Measurements from ENCODE around the gene RPS5. TPM values are rescaled to one million over a fixed set of nuclear protein-coding genes. Genes with fewer than 3 reads are reported as not detected.

Gene RPS5
- total RNA-seq, 1 experiment from 2014 or later: 1,079 TPM

GRCh38 chr19:58428617-58429016, 41.5 kb downstream of the RPS5 start:
- DNase-seq: no peak
- CTCF ChIA-PET: no interaction called here
- no peak overlapping the region for H3K27ac Mint-ChIP-seq (ENCODE audit: unreplicated experiment)
- H3K4me3 Mint-ChIP-seq (ENCODE audit: low read depth, unreplicated experiment): no peak overlapping the region
- H3K36me3 Mint-ChIP-seq (ENCODE audit: insufficient read depth, unreplicated experiment): peaks cover 4% of the 10 kb centered on the region
- TF ChIP-seq, protein P1, sequence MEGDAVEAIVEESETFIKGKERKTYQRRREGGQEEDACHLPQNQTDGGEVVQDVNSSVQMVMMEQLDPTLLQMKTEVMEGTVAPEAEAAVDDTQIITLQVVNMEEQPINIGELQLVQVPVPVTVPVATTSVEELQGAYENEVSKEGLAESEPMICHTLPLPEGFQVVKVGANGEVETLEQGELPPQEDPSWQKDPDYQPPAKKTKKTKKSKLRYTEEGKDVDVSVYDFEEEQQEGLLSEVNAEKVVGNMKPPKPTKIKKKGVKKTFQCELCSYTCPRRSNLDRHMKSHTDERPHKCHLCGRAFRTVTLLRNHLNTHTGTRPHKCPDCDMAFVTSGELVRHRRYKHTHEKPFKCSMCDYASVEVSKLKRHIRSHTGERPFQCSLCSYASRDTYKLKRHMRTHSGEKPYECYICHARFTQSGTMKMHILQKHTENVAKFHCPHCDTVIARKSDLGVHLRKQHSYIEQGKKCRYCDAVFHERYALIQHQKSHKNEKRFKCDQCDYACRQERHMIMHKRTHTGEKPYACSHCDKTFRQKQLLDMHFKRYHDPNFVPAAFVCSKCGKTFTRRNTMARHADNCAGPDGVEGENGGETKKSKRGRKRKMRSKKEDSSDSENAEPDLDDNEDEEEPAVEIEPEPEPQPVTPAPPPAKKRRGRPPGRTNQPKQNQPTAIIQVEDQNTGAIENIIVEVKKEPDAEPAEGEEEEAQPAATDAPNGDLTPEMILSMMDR (IDR thresholded peaks at IDR 0.05; ENCODE audit: unreplicated experiment): no peak
- BruUV-seq (replicated peaks): no TSS peak
- H3K9me3 Mint-ChIP-seq (ENCODE audit: low read depth, unreplicated experiment): peaks cover 14% of the 10 kb centered on the region
- H3K27me3 Mint-ChIP-seq (ENCODE audit: unreplicated experiment): no peaks in the 10 kb centered on the region
- no peaks in the 10 kb centered on the region for H3K4me1 Mint-ChIP-seq (ENCODE audit: low read depth, unreplicated experiment)
- intact Hi-C loops (cut with micrococcal nuclease; ENCODE audit: unreplicated experiment): no loop called here

DNA sequence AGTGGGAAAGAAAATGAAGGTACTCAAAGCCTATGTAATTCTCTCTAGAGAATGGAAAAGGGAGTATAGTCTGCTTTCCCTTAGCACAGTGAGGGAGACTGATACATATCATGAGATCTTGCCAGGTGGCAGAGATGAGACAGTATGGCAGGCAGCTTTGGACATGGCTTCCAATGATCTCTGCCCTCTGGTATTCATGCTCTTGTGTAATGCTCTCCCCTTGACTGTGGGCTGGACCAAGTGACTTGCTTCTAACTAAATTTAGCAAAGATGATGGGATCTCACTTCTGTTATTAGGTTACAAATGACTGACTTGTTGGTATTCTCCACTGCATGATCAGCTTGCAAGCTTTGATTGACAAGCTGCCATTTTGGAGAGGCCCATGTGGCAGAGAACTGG, 42.7 kb downstream of the RPS5 start:
- Mint-ChIP-seq H3K27ac (ENCODE audit: unreplicated experiment) (no peak overlapping the region), H3K9me3 (ENCODE audit: low read depth, unreplicated experiment) (peaks cover 17% of the 10 kb centered on the region), H3K4me1 (ENCODE audit: low read depth, unreplicated experiment) (no peaks in the 10 kb centered on the region), H3K27me3 (ENCODE audit: unreplicated experiment) (no peaks in the 10 kb centered on the region), H3K4me3 (ENCODE audit: low read depth, unreplicated experiment) (no peak overlapping the region), H3K36me3 (ENCODE audit: insufficient read depth, unreplicated experiment) (no peaks in the 10 kb centered on the region)
- TF ChIP-seq, protein P1 (IDR thresholded peaks at IDR 0.05; ENCODE audit: unreplicated experiment): no peak
- no peak for DNase-seq
- BruUV-seq (replicated peaks): no TSS peak
- CTCF ChIA-PET: interaction anchor here (0.6 kb wide), 1 partner anchor 24 kb away, joined by 6 read pairs; no protein-coding TSS in a partner anchor
- intact Hi-C loops (cut with micrococcal nuclease; ENCODE audit: unreplicated experiment): no loop called here

- no peak for DNase-seq
- H3K27me3 Mint-ChIP-seq (ENCODE audit: unreplicated experiment): no peaks in the 10 kb centered on the region
- H3K9me3 Mint-ChIP-seq (ENCODE audit: low read depth, unreplicated experiment): peaks cover 16% of the 10 kb centered on the region
- no peaks in the 10 kb centered on the region for H3K4me1 Mint-ChIP-seq (ENCODE audit: low read depth, unreplicated experiment)
- CTCF ChIA-PET: no interaction called here
- intact Hi-C loops (cut with micrococcal nuclease; ENCODE audit: unreplicated experiment): no loop called here
- TF ChIP-seq, protein P1 (IDR thresholded peaks at IDR 0.05; ENCODE audit: unreplicated experiment): no peak
- no TSS peak for BruUV-seq (replicated peaks)
- no peaks in the 10 kb centered on the region for H3K36me3 Mint-ChIP-seq (ENCODE audit: insufficient read depth, unreplicated experiment)
- H3K27ac Mint-ChIP-seq (ENCODE audit: unreplicated experiment): no peak overlapping the region
- no peak overlapping the region for H3K4me3 Mint-ChIP-seq (ENCODE audit: low read depth, unreplicated experiment)
These were observed 47.1 kb downstream of the RPS5 start for GRCh38 chr19:58434217-58434616.

DNA sequence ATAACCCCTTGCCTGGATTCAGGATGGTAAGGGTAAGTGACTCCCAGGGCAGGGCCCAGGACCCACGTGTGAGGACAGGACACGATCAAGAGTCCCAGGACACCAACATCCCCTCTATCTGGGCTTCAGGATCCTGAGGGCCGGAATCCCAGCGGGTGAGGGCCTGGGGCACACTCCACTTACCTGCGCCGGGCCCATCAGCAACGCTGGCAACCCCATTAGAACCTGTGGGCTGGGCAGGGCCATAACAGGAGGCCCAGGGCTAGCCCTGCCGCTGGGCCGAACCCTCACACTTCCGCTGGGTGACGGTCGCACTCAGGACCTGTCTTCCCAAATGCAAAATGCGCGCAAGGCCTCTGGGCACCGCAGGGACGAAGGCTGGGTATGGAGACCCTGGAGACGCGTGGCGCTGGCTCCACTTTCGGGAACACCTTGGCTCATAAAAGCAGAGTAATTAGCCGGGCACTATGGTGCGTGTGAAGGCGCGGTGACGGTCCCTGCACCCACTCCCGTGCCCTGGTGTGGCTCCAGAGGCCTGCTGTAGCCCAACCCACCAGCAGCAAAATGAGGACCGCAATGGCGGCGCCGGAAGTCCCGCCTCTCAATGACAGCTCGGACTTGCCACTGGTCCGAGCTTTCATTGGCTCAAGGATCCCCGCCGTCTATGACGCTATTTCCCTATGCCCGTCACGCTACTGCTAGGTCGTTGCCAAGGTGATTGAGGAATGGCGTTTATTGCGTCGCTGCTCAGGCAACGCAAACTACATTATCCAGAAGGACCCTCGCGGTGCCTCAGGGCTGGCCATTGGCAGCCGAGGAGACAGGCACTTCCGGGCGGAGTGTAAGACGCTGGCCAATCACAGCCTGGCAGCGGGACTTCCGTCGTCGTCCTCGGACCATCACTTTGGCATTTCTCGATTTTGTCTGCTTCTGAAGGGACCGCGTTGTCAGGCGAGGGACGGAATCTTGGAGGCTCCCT, 52.8 kb downstream of the RPS5 start, which contains the start of gene ZNF132:
Gene ZNF132, minus strand, starts transcription at position 578 of the 979 bp plus-strand sequence. Its CDS starts 332 bp downstream, at position 246.
- no peak within 1 kb of the TSS for H3K4me3 Mint-ChIP-seq (ENCODE audit: low read depth, unreplicated experiment)
- no TSS peak for BruUV-seq (replicated peaks)
- CTCF ChIA-PET: no interaction called here
- TF ChIP-seq, protein P1 (IDR thresholded peaks at IDR 0.05; ENCODE audit: unreplicated experiment): no peak
- H3K9me3 Mint-ChIP-seq (ENCODE audit: low read depth, unreplicated experiment): peaks cover 16% of the 10 kb centered on the region
- no peak within 1 kb of the TSS for H3K27ac Mint-ChIP-seq (ENCODE audit: unreplicated experiment)
- H3K27me3 Mint-ChIP-seq (ENCODE audit: unreplicated experiment): no peaks in the 10 kb centered on the region
- intact Hi-C loops (cut with micrococcal nuclease; ENCODE audit: unreplicated experiment): no loop called here
- DNase-seq: no peak
- no peaks in the 10 kb centered on the region for H3K4me1 Mint-ChIP-seq (ENCODE audit: low read depth, unreplicated experiment)
- peaks cover 7% of the 10 kb centered on the region for H3K36me3 Mint-ChIP-seq (ENCODE audit: insufficient read depth, unreplicated experiment)

All from Calu3 (cell line).